NB4 (cell line): Measurements from ENCODE around the gene TDRD10.

ENCODE experiments used
- CTCF ChIP-seq: IDR thresholded peaks from one replicate; pipeline ENCODE4 v1.5.1; 2012; ENCODE audit warnings: low read depth, low read length
- POLR2A ChIP-seq: IDR thresholded peaks from 2 replicates; pipeline ENCODE4 v1.6.1; 2011; ENCODE audit warnings: mild to moderate bottlenecking; ENCODE audit not compliant: insufficient read length; ENCODE audit errors: extremely low read depth

- TF ChIP-seq CTCF (no peak), POLR2A (no peak)
These were observed 45.4 kb upstream of the TDRD10 start for GRCh38 chr1:154456631-154457030.
